OCI-LY3 (cell line): Measurements from ENCODE around the gene IP6K1.

Source experiments
- CTCF ChIP-seq: fragments of 200-600, 300-600 bp; sonication (generic); IDR thresholded peaks from 2 replicates; pipeline ENCODE4 v1.5.1; 2014; ENCODE audit warnings: antibody characterized with exemption, low read length, low read depth
- EZH2phosphoT487 ChIP-seq: fragments of 200-600 bp; shearing (Covaris generic); IDR thresholded peaks from 2 replicates; pipeline ENCODE4 v1.6.1; 2018; ENCODE audit warnings: antibody characterized with exemption, mixed run types, low read depth

DNA sequence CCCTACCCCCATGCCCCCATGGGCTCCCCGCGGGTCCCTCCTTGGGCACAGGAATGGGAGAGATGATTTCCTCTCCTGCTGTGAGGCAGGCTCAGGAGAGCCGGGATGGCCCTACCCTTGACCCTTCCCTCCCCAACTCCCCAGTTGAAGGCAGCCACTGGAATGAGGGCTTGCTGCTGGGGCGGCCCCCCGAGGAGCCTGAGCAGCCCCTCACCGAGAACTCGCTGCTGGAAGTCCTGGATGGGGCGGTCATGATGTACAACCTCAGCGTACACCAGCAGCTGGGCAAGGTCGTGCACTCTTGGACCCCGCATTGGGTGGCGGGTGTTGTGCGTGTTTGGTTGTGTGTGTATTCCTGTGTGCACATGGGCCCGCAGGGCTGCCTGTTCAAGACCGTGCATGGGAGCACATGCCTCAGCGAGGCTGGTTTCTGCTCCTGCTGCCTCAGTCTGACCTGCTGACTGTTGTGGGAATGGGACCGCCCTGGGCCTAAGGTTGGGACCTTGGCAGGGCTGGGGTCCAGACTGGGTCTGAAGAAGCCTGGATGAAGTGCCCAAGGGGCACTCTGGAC, 80.9 kb downstream of the IP6K1 start:
- TF ChIP-seq CTCF, result no peak
- TF ChIP-seq EZH2phosphoT487, result no peak
